Trophoblast cell (in vitro differentiated cells and primary cell): ENCODE results near the gene ZNF653.

Experiments
- DNase-seq, 2 donors: peaks; one replicate each; pipeline ENCODE4 v3.0.0-alpha.2; 2016
- H2AFZ ChIP-seq: 2 replicates; pipeline ENCODE4 v1.6.1; 2013; ENCODE audit warnings: low read length, moderate library complexity, mild to moderate bottlenecking; ENCODE audit not compliant: insufficient read depth, poor library complexity
- H2AK5ac ChIP-seq: 2 replicates; pipeline ENCODE4 v1.6.1; 2013; ENCODE audit warnings: mild to moderate bottlenecking, low read length
- H2BK120ac ChIP-seq: 2 replicates; pipeline ENCODE4 v1.6.1; 2013; ENCODE audit warnings: low read length, mild to moderate bottlenecking, moderate library complexity; ENCODE audit not compliant: insufficient read depth, poor library complexity
- H2BK12ac ChIP-seq: 2 replicates; pipeline ENCODE4 v1.6.1; 2013; ENCODE audit warnings: mild to moderate bottlenecking, low read length, moderate library complexity
- H2BK5ac ChIP-seq: 2 replicates; pipeline ENCODE4 v1.6.1; 2013; ENCODE audit warnings: low read length, low read depth, moderate library complexity, mild to moderate bottlenecking; ENCODE audit not compliant: poor library complexity
- H3K14ac ChIP-seq: 2 replicates; pipeline ENCODE4 v1.6.1; 2013; ENCODE audit warnings: mild to moderate bottlenecking, low read length
- H3K18ac ChIP-seq: 2 replicates; pipeline ENCODE4 v1.6.1; 2013; ENCODE audit warnings: mild to moderate bottlenecking, low read length
- H3K23ac ChIP-seq: 2 replicates; pipeline ENCODE4 v1.6.1; 2013; ENCODE audit warnings: low read length
- H3K27ac ChIP-seq: 2 replicates; pipeline ENCODE4 v1.5.1; 2013; ENCODE audit warnings: low read depth, mild to moderate bottlenecking, inconsistent platforms, low read length, moderate library complexity
- H3K27me3 ChIP-seq: 2 replicates; pipeline ENCODE4 v1.6.1; 2013; ENCODE audit warnings: inconsistent platforms, mild to moderate bottlenecking, low read length, moderate library complexity; ENCODE audit not compliant: insufficient read depth
- H3K36me3 ChIP-seq, 2 experiments: 1 replicate in 1 of 2; 2 replicates in 1 of 2; pipeline ENCODE4 v1.6.1; 2013; ENCODE audit warnings: low read length in 2 of 2, mild to moderate bottlenecking in 2 of 2, moderate library complexity in 1 of 2; ENCODE audit not compliant: insufficient read depth in 2 of 2, control insufficient read depth in 1 of 2
- H3K4ac ChIP-seq: 2 replicates; pipeline ENCODE4 v1.6.1; 2013; ENCODE audit warnings: low read depth, mild to moderate bottlenecking, low read length, moderate library complexity
- H3K4me1 ChIP-seq, 2 experiments: 1 replicate in 1 of 2; 2 replicates in 1 of 2; pipeline ENCODE4 v1.6.1; 2013; ENCODE audit warnings: low read length in 2 of 2, mild to moderate bottlenecking in 2 of 2, moderate library complexity in 1 of 2; ENCODE audit not compliant: insufficient read depth in 2 of 2, control insufficient read depth in 1 of 2
- H3K4me2 ChIP-seq: 2 replicates; pipeline ENCODE4 v1.6.1; 2013; ENCODE audit warnings: inconsistent platforms, mild to moderate bottlenecking, low read length, moderate library complexity
- H3K4me3 ChIP-seq: 2 replicates; pipeline ENCODE4 v1.5.1; 2013; ENCODE audit warnings: mild to moderate bottlenecking, low read depth, low read length, inconsistent platforms
- H3K79me1 ChIP-seq: one replicate; pipeline ENCODE4 v1.6.1; 2013; ENCODE audit warnings: low read length
- H3K79me2 ChIP-seq: 2 replicates; pipeline ENCODE4 v1.6.1; 2013; ENCODE audit warnings: low read length, mild to moderate bottlenecking; ENCODE audit not compliant: control insufficient read depth, insufficient read depth, poor library complexity
- H3K9ac ChIP-seq: 2 replicates; pipeline ENCODE4 v1.6.1; 2013; ENCODE audit warnings: mild to moderate bottlenecking, low read length
- H3K9me3 ChIP-seq: 2 replicates; pipeline ENCODE4 v1.6.1; 2013; ENCODE audit warnings: low read depth, mild to moderate bottlenecking, control low read depth, inconsistent platforms, low read length; ENCODE audit not compliant: insufficient read depth
- H4K12ac ChIP-seq: 2 replicates; pipeline ENCODE4 v1.6.1; 2013; ENCODE audit warnings: low read depth, mild to moderate bottlenecking, low read length, moderate library complexity
- H4K8ac ChIP-seq: 2 replicates; pipeline ENCODE4 v1.6.1; 2013; ENCODE audit warnings: low read depth, mild to moderate bottlenecking, low read length, moderate library complexity
- H4K91ac ChIP-seq: one replicate; pipeline ENCODE4 v1.6.1; 2013; ENCODE audit warnings: low read depth, mild to moderate bottlenecking, low read length, moderate library complexity
- WGBS: extraction: QIAGEN DNeasy Blood & Tissue Kit; methylation state at CpG from one replicate; pipeline ENCODE4 v1.1.7; 2013; ENCODE audit warnings: missing lambda C conversion rate; ENCODE audit not compliant: insufficient read length, insufficient coverage; ENCODE audit errors: extremely low coverage; 5-methylcytosine and 5-hydroxymethylcytosine counted together

ZNF653 gene

DNA sequence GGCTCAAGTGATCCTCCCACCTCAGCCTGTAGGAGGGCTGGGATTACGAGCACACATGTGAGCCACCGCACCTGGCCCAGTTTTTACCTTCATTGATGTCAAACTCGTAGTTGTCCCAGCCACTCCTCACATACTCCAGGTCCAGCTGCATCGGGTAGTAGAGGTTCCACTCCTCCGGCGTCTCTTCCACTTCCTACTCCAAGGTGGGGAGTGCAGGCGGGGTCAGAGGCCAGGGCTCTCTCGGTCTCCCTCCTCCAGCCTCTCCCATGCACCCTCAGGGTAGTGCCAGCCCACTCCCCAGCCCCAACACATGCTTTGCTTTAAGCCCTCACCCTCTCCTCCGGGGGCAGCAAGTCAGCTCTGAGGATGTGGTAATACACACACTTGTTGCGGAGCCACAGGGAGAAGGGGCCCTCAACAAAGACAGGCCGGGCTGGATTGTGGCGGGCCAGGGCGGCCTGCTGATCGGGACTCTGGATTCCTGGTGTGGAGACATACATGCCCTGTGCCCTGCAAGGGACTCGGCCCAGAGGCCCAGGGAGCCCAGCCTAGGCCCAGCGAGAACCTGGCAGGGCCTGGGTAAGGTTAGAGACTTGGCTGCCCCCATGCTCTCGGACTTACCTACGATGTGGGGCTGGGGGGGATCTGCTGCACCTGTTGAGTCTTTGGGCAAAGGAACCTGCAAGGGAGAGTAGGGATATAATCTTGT is 1.9 kb upstream of the ZNF653 start:
- H3K4me3 ChIP-seq, result no peak overlapping the region
- no CpG with 5 or more reads among the region's 18 CpGs for WGBS
- no peak overlapping the region for H2AFZ ChIP-seq
- H3K4ac ChIP-seq, result no peak overlapping the region
- H2BK12ac ChIP-seq, result no peak overlapping the region
- peaks cover 6 to 12% of the 10 kb centered on the region in 2 experiments for H3K36me3 ChIP-seq
- H3K79me2 ChIP-seq, result peaks cover 4% of the 10 kb centered on the region
- peak overlapping the region; percentile 33 for H3K27ac ChIP-seq
- H3K4me1 ChIP-seq, result peaks cover 19 to 23% of the 10 kb centered on the region in 2 experiments
- H3K23ac ChIP-seq, result no peak overlapping the region
- peak overlapping the region; percentile 49 for H4K8ac ChIP-seq
- no peak overlapping the region for H2BK120ac ChIP-seq
- H3K79me1 ChIP-seq, result peaks cover 4% of the 10 kb centered on the region
- H3K9me3 ChIP-seq, result no peaks in the 10 kb centered on the region
- no peak overlapping the region for H3K18ac ChIP-seq
- no peak overlapping the region for H2AK5ac ChIP-seq
- peak overlapping the region; percentile 4 for H4K91ac ChIP-seq
- no peak overlapping the region for H3K4me2 ChIP-seq
- H3K14ac ChIP-seq, result no peak overlapping the region
- H3K9ac ChIP-seq, result no peak overlapping the region
- DNase-seq, result no peak
- no peaks in the 10 kb centered on the region for H3K27me3 ChIP-seq
- no peak overlapping the region for H4K12ac ChIP-seq
- H2BK5ac ChIP-seq, result no peak overlapping the region

DNA sequence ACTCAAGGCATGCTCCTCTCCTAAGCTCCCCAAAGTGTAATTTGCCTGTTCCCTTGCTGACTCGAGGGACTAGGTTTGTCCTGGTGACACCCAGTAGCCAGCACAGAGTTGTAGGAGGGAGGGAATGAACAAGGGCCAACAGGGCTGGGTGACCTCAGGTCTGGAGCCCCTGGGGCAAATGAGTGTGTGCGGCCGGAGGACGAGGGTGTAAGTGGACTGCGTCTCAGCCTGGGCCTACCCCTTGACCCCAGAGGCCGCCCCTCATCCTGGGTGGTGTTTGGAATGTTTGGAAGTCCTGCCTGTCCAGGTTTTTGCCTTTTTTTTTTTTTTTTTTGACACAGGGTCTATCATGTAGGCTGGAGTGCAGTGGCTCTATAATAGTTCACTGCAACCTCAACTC is 1.3 kb upstream of the ZNF653 start:
- H3K4me2 ChIP-seq, result no peak overlapping the region
- H3K23ac ChIP-seq, result no peak overlapping the region
- H3K27me3 ChIP-seq, result no peaks in the 10 kb centered on the region
- WGBS, result no CpG with 5 or more reads among the region's 6 CpGs
- H3K14ac ChIP-seq, result no peak overlapping the region
- H3K9me3 ChIP-seq, result no peaks in the 10 kb centered on the region
- no peak overlapping the region for H2AFZ ChIP-seq
- no peak for DNase-seq
- peaks cover 6 to 9% of the 10 kb centered on the region in 2 experiments for H3K36me3 ChIP-seq
- peaks cover 4% of the 10 kb centered on the region for H3K79me2 ChIP-seq
- H3K9ac ChIP-seq, result no peak overlapping the region
- H4K12ac ChIP-seq, result no peak overlapping the region
- peak overlapping the region; percentile 35 for H2AK5ac ChIP-seq
- peaks cover 19 to 23% of the 10 kb centered on the region in 2 experiments for H3K4me1 ChIP-seq
- peak overlapping the region; percentile 28 for H4K91ac ChIP-seq
- no peak overlapping the region for H2BK5ac ChIP-seq
- peak overlapping the region; percentile 20 for H3K27ac ChIP-seq
- H4K8ac ChIP-seq, result peak overlapping the region; percentile 66
- H2BK120ac ChIP-seq, result no peak overlapping the region
- H2BK12ac ChIP-seq, result peak overlapping the region; percentile 36
- no peak overlapping the region for H3K4ac ChIP-seq
- H3K18ac ChIP-seq, result peak overlapping the region; percentile 40
- no peak overlapping the region for H3K4me3 ChIP-seq
- peaks cover 4% of the 10 kb centered on the region for H3K79me1 ChIP-seq

DNA sequence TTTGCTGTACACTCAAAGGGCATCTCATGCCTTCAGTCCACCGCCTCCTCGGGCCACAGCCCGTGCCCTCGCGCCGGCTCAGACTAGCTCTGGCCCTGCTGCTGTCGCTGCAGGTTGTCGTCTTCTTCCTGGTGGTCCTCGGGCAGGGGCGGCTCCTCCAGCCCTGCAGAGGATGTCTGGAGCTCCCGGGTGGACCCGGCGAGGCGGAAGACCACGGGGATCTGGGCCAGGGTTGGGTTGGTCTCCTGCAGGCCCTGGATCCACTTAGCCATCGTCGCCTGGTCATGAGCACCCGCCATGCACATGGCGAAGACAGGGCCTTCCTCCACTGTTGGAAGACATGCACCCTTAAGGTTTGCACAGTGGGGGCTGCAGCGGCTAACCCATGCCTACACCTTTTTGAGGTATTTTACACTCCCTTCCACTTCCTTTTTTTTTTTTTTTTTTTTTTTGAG is 489 bp upstream of the ZNF653 start:
- no peaks in the 10 kb centered on the region for H3K9me3 ChIP-seq

DNA sequence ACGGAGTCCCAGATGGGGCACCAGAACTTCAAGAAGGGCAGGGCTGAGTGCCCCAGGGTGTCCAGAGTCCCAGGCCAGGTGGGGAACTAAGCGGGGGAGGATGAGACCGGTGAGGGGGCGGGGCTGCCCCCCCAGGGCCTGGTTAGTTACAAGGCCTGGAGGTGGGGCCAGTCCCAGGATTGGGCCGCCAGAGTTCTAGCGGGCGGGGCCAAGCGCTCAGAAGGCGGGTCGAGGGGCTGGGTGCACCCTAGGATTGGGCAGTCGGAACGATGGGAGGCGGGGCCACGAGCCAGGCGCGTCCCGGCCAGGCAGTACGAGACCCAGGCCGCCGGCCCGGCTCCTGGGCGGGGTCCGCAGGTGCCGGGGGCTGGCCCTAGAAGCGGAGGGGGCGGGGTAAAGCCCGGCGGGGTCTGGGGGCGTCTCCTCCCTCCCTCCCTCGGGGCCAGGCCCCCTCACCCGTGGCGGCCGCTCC is 571 bp downstream of the ZNF653 start:
- H2AFZ ChIP-seq, result peak overlapping the region; percentile 96
- H3K4me3 ChIP-seq, result peak overlapping the region; percentile 94
- peak overlapping the region; percentile 92 for H3K27ac ChIP-seq
- H2AK5ac ChIP-seq, result peak overlapping the region; percentile 66
- peaks cover 0 to 2% of the 10 kb centered on the region in 2 experiments for H3K36me3 ChIP-seq
- H3K27me3 ChIP-seq, result no peaks in the 10 kb centered on the region
- H2BK5ac ChIP-seq, result peak overlapping the region; percentile 93
- H3K18ac ChIP-seq, result peak overlapping the region; percentile 99
- peak overlapping the region; percentile 79 for H3K4me2 ChIP-seq
- H3K14ac ChIP-seq, result peak overlapping the region; percentile 97
- no peak overlapping the region for H3K23ac ChIP-seq
- no peaks in the 10 kb centered on the region for H3K9me3 ChIP-seq
- peak overlapping the region; percentile 100 for H4K91ac ChIP-seq
- WGBS, result no CpG with 5 or more reads among the region's 33 CpGs
- peak overlapping the region; percentile 99 for H4K8ac ChIP-seq
- H2BK120ac ChIP-seq, result peak overlapping the region; percentile 91
- peak; percentile 96 to 97 for DNase-seq
- peak overlapping the region; percentile 97 for H4K12ac ChIP-seq
- H3K4ac ChIP-seq, result peak overlapping the region; percentile 99
- peak overlapping the region; percentile 63 for H2BK12ac ChIP-seq
- H3K4me1 ChIP-seq, result peaks cover 21 to 26% of the 10 kb centered on the region in 2 experiments
- H3K79me2 ChIP-seq, result peaks cover 4% of the 10 kb centered on the region
- H3K9ac ChIP-seq, result peak overlapping the region; percentile 93
- peaks cover 4% of the 10 kb centered on the region for H3K79me1 ChIP-seq

More for the DNA sequence above, 489 bp upstream of the ZNF653 start:
- H3K4me3 ChIP-seq, result peak overlapping the region; percentile 55
- peak overlapping the region; percentile 15 for H3K27ac ChIP-seq
- no CpG with 5 or more reads among the region's 20 CpGs for WGBS
- peak overlapping the region; percentile 82 for H2BK120ac ChIP-seq
- no peaks in the 10 kb centered on the region for H3K27me3 ChIP-seq
- DNase-seq, result peak; percentile 2 to 26
- H3K9ac ChIP-seq, result peak overlapping the region; percentile 69
- H4K91ac ChIP-seq, result peak overlapping the region; percentile 82
- H2BK5ac ChIP-seq, result peak overlapping the region; percentile 7
- H3K23ac ChIP-seq, result no peak overlapping the region
- H4K8ac ChIP-seq, result peak overlapping the region; percentile 96
- peak overlapping the region; percentile 79 for H3K4me2 ChIP-seq
- H3K4me1 ChIP-seq, result peaks cover 19 to 23% of the 10 kb centered on the region in 2 experiments
- peak overlapping the region; percentile 38 for H2AFZ ChIP-seq
- peak overlapping the region; percentile 94 for H4K12ac ChIP-seq
- H2AK5ac ChIP-seq, result peak overlapping the region; percentile 96
- peak overlapping the region; percentile 82 for H3K14ac ChIP-seq
- peaks cover 4% of the 10 kb centered on the region for H3K79me1 ChIP-seq
- H2BK12ac ChIP-seq, result no peak overlapping the region
- H3K36me3 ChIP-seq, result peaks cover 3 to 4% of the 10 kb centered on the region in 2 experiments
- H3K4ac ChIP-seq, result peak overlapping the region; percentile 74
- peak overlapping the region; percentile 83 for H3K18ac ChIP-seq
- H3K79me2 ChIP-seq, result peaks cover 4% of the 10 kb centered on the region
